Stomach (tissue), 4 donors: ENCODE results near the gene CNMD.

ENCODE experiments used
- POLR2A ChIP-seq, 4 donors: fragments of 450-650 bp; IDR thresholded peaks; one replicate each; pipeline ENCODE4 v1.6.1; 2016; ENCODE audit warnings: antibody characterized with exemption in 4 of 4, control low read depth in 2 of 4, mild to moderate bottlenecking in 1 of 4, moderate library complexity in 1 of 4
- POLR2AphosphoS5 ChIP-seq, 3 donors: sonication (generic); formaldehyde crosslinking; IDR thresholded peaks; one replicate each; pipeline ENCODE4 v1.6.1; 2016; ENCODE audit warnings: antibody characterized with exemption in 3 of 3
- TF ChIP-seq, protein P1 (sequence below), 7 experiments: fragments of 450-650 bp in 4 of 7; fragments of 200-600 bp in 3 of 7; sonication (generic) in 3 of 7; IDR thresholded peaks; one replicate each; pipeline ENCODE4 v1.5.1; 2016 to 2019; ENCODE audit warnings: antibody characterized with exemption in 7 of 7, control low read depth in 2 of 7, mild to moderate bottlenecking in 1 of 7

DNA sequence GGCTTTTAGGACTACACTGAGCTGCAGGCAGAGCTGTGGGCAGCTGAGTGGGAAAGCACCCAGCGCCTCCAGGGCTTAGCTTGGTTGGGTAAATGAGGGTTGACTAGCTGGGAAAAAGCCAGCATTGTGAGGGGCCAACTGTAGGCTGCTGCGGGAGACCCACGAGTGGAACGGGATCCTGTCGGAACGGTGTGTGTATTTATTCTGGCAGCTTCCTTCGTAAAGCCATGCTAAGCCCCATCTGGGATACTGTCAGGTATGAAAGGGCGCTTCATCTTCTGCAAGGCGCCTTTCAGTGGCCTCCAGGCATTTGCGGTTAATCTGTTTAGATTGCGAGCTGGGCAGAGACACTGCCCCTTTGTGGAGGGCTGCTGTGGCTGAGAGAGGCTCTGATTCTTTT lies 39.5 kb upstream of the CNMD start:
- TF ChIP-seq, protein P1, sequence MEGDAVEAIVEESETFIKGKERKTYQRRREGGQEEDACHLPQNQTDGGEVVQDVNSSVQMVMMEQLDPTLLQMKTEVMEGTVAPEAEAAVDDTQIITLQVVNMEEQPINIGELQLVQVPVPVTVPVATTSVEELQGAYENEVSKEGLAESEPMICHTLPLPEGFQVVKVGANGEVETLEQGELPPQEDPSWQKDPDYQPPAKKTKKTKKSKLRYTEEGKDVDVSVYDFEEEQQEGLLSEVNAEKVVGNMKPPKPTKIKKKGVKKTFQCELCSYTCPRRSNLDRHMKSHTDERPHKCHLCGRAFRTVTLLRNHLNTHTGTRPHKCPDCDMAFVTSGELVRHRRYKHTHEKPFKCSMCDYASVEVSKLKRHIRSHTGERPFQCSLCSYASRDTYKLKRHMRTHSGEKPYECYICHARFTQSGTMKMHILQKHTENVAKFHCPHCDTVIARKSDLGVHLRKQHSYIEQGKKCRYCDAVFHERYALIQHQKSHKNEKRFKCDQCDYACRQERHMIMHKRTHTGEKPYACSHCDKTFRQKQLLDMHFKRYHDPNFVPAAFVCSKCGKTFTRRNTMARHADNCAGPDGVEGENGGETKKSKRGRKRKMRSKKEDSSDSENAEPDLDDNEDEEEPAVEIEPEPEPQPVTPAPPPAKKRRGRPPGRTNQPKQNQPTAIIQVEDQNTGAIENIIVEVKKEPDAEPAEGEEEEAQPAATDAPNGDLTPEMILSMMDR (IDR thresholded peaks at IDR 0.05), result no peak
- no peak for TF ChIP-seq POLR2AphosphoS5 (IDR thresholded peaks at IDR 0.05)
- TF ChIP-seq POLR2A (IDR thresholded peaks at IDR 0.05), result no peak
